SJSA1 (cell line): Measurements from ENCODE around the gene AHRR. TPM values are rescaled to one million over a fixed set of nuclear protein-coding genes. Genes with fewer than 3 reads are reported as not detected.
A peak's percentile ranks its signal among the peaks of the same experiment; 100 is the strongest.
"Not testable (repeated sequence)": the region's sequence is repeated elsewhere in the genome, so short reads cannot be mapped to it uniquely, and the experiment has no call there.

Experiments
- DNase-seq, 2 experiments: peaks; one replicate each; pipeline ENCODE4 v3.0.0-alpha.2; 2015 to 2020; ENCODE audit warnings: low spot score in 2 of 2, low read depth in 1 of 2
- H3K27ac ChIP-seq: fragments of 250-450 bp; sonication (Bioruptor Pico); 2 replicates; pipeline ENCODE4 v1.5.1; 2020; ENCODE audit warnings: mild to moderate bottlenecking, moderate library complexity
- H3K27me3 ChIP-seq: fragments of 250-450 bp; sonication (Bioruptor Pico); replicated peaks from 2 replicates; pipeline ENCODE4 v1.5.1; 2020; ENCODE audit warnings: mild to moderate bottlenecking, moderate library complexity
- H3K36me3 ChIP-seq: fragments of 250-450 bp; sonication (Bioruptor Pico); 2 replicates; pipeline ENCODE4 v1.5.1; 2020; ENCODE audit warnings: mild to moderate bottlenecking
- H3K4me1 ChIP-seq: fragments of 250-450 bp; sonication (Bioruptor Pico); replicated peaks from 2 replicates; pipeline ENCODE4 v1.6.1; 2021; ENCODE audit warnings: mild to moderate bottlenecking
- H3K4me3 ChIP-seq: fragments of 250-450 bp; sonication (Bioruptor Pico); 2 replicates; pipeline ENCODE4 v1.5.1; 2020; ENCODE audit warnings: mild to moderate bottlenecking
- H3K9me3 ChIP-seq: fragments of 250-450 bp; sonication (Bioruptor Pico); replicated peaks from 2 replicates; pipeline ENCODE4 v1.5.1; 2020; ENCODE audit warnings: mild to moderate bottlenecking
- total RNA-seq: library from RNA; depleted of rRNA; stranded (reverse); fragments of >200 nt; shearing (Covaris generic); gene quantifications from 2 replicates; pipeline ENCODE4 v1.2.3, GENCODE V29; 2014

The AHRR gene
- total RNA-seq, 1 experiment from 2014 or later: 22.6 TPM

GRCh38 chr5:384576-384975 is 63.1 kb downstream of the AHRR start:
- not testable (repeated sequence) for H3K4me1 ChIP-seq, H3K9me3 ChIP-seq, H3K27me3 ChIP-seq, DNase-seq, H3K27ac ChIP-seq, H3K4me3 ChIP-seq
- H3K36me3 ChIP-seq: peaks cover 18% of the 10 kb centered on the region

- no peak for DNase-seq
- no peak overlapping the region for H3K27ac ChIP-seq
- H3K27me3 ChIP-seq: no peaks in the 10 kb centered on the region
- no peak overlapping the region for H3K4me3 ChIP-seq
- no peaks in the 10 kb centered on the region for H3K4me1 ChIP-seq
- peaks cover 6% of the 10 kb centered on the region; the same call in 1 of the 2 replicates for H3K9me3 ChIP-seq
- H3K36me3 ChIP-seq: peaks cover 18% of the 10 kb centered on the region
Observed at GRCh38 chr5:385321-385720, 63.8 kb downstream of the AHRR start.

GRCh38 chr5:386432-387341 is 65.2 kb downstream of the AHRR start:
- H3K4me1 ChIP-seq: no peaks in the 10 kb centered on the region
- H3K4me3 ChIP-seq: no peak overlapping the region
- no peak overlapping the region for H3K27ac ChIP-seq
- peak in 1 of 2 experiments; percentile 28 for DNase-seq
- no peaks in the 10 kb centered on the region for H3K27me3 ChIP-seq
- peaks cover 15% of the 10 kb centered on the region for H3K36me3 ChIP-seq
- H3K9me3 ChIP-seq: peaks cover 6% of the 10 kb centered on the region; the same call in 1 of the 2 replicates

GRCh38 chr5:387491-388265 is 66.2 kb downstream of the AHRR start:
- Histone ChIP-seq H3K36me3 (peaks cover 15% of the 10 kb centered on the region), H3K4me1 (peaks cover 3% of the 10 kb centered on the region), H3K9me3 (peaks cover 6% of the 10 kb centered on the region; the same call in 1 of the 2 replicates), H3K27me3 (no peaks in the 10 kb centered on the region), H3K27ac (no peak overlapping the region), H3K4me3 (no peak overlapping the region)
- peak in 1 of 2 experiments; percentile 29 for DNase-seq

GRCh38 chr5:388266-389196 is 67.0 kb downstream of the AHRR start:
- H3K36me3 ChIP-seq: peaks cover 17% of the 10 kb centered on the region
- peak in 1 of 2 experiments; percentile 34 for DNase-seq

GRCh38 chr5:389197-389821 is 67.8 kb downstream of the AHRR start:
- Histone ChIP-seq H3K4me1 (peaks cover 17% of the 10 kb centered on the region), H3K9me3 (peaks cover 6% of the 10 kb centered on the region; the same call in 1 of the 2 replicates), H3K27me3 (no peaks in the 10 kb centered on the region), H3K4me3 (no peak overlapping the region), H3K36me3 (peaks cover 17% of the 10 kb centered on the region), H3K27ac (no peak overlapping the region)
- peak in 1 of 2 experiments; percentile 37 for DNase-seq

More at GRCh38 chr5:388266-389196, 67.0 kb downstream of the AHRR start:
- no peaks in the 10 kb centered on the region for H3K27me3 ChIP-seq
- H3K4me1 ChIP-seq: peaks cover 12% of the 10 kb centered on the region
- no peak overlapping the region for H3K27ac ChIP-seq
- H3K4me3 ChIP-seq: no peak overlapping the region
- peaks cover 6% of the 10 kb centered on the region; the same call in 1 of the 2 replicates for H3K9me3 ChIP-seq

GRCh38 chr5:389891-390622 is 68.5 kb downstream of the AHRR start:
- H3K27me3 ChIP-seq: no peaks in the 10 kb centered on the region
- DNase-seq: peak in 1 of 2 experiments; percentile 22
- peaks cover 23% of the 10 kb centered on the region for H3K4me1 ChIP-seq
- peaks cover 16% of the 10 kb centered on the region for H3K36me3 ChIP-seq
- H3K27ac ChIP-seq: no peak overlapping the region
- peaks cover 6% of the 10 kb centered on the region; the same call in 1 of the 2 replicates for H3K9me3 ChIP-seq
- H3K4me3 ChIP-seq: no peak overlapping the region

GRCh38 chr5:390623-391491 is 69.3 kb downstream of the AHRR start:
- no peak overlapping the region for H3K27ac ChIP-seq
- no peaks in the 10 kb centered on the region for H3K9me3 ChIP-seq
- H3K27me3 ChIP-seq: no peaks in the 10 kb centered on the region
- no peak overlapping the region for H3K4me3 ChIP-seq
- DNase-seq: peak in 1 of 2 experiments; percentile 41
- H3K4me1 ChIP-seq: peaks cover 31% of the 10 kb centered on the region
- peaks cover 11% of the 10 kb centered on the region for H3K36me3 ChIP-seq

- Histone ChIP-seq H3K9me3 (no peaks in the 10 kb centered on the region), H3K4me3 (no peak overlapping the region), H3K4me1 (peaks cover 37% of the 10 kb centered on the region), H3K27ac (peak overlapping the region; percentile 13; the same call in 1 of the 2 replicates), H3K27me3 (no peaks in the 10 kb centered on the region), H3K36me3 (peaks cover 8% of the 10 kb centered on the region)
- peak in 1 of 2 experiments; percentile 62 for DNase-seq
Observed at GRCh38 chr5:392431-392988, 71.0 kb downstream of the AHRR start.

- H3K27me3 ChIP-seq: no peaks in the 10 kb centered on the region
- H3K9me3 ChIP-seq: no peaks in the 10 kb centered on the region
- H3K36me3 ChIP-seq: peaks cover 13% of the 10 kb centered on the region
- no peak overlapping the region for H3K27ac ChIP-seq
- peaks cover 44% of the 10 kb centered on the region for H3K4me1 ChIP-seq
- DNase-seq: peak in 1 of 2 experiments; percentile 52
- no peak overlapping the region for H3K4me3 ChIP-seq
Observed at GRCh38 chr5:393846-394275, 72.3 kb downstream of the AHRR start.

- Histone ChIP-seq H3K9me3 (no peaks in the 10 kb centered on the region), H3K27me3 (no peaks in the 10 kb centered on the region), H3K4me1 (peaks cover 53% of the 10 kb centered on the region), H3K36me3 (peaks cover 15% of the 10 kb centered on the region), H3K4me3 (no peak overlapping the region), H3K27ac (peak overlapping the region; percentile 71)
- DNase-seq: peak in 1 of 2 experiments; percentile 37
Observed at GRCh38 chr5:394671-395155, 73.2 kb downstream of the AHRR start.
